ENCODE results near the gene CELA3A. TPM values are rescaled to one million over a fixed set of nuclear protein-coding genes. Genes with fewer than 3 reads are reported as not detected.

CELA3A gene
- total RNA-seq, 2 experiments from 2014 or later, result not detected

DNA sequence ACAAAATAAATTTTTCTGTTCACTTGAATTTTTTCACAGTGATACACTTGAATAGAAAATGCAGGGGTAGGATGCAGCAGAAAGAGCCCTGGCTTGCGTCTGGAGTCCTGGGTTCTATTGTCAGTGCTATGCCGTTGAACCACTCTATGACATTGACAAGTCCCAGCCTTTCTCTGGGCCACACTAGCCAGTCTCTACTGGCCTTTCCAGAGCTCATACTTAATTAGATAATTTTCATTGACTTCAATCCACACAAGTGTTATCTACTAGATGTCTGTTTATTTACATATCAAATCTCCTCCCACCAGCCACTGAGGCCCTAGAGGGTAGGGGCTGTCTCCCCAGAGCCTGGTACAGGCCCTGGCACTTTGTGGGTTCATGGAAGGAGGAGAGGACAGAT is 40.1 kb upstream of the CELA3A start:
- no peaks in the 10 kb centered on the region for H3K79me2 ChIP-seq (ENCODE audit: insufficient read depth, low read depth, low read length)
- H3K27ac ChIP-seq (ENCODE audit: low read depth, low read length, poor library complexity, severe bottlenecking), result no peak overlapping the region
- H2AFZ ChIP-seq (ENCODE audit: low read length), result no peak overlapping the region
- intact Hi-C loops (cut with micrococcal nuclease; ENCODE audit: unreplicated experiment), result loop anchor here (5.0 to 10.0 kb wide), 2 partner anchors 117 to 304 kb away; no protein-coding TSS in a partner anchor
- no peaks in the 10 kb centered on the region for H3K4me1 ChIP-seq (ENCODE audit: insufficient read depth, low read length, poor library complexity, severe bottlenecking)
- H3K4me3 ChIP-seq (ENCODE audit: low read depth, low read length, poor library complexity, severe bottlenecking), result no peak overlapping the region
- no peak for DNase-seq (ENCODE audit: low spot score)
- CTCF ChIA-PET (ENCODE audit: unreplicated experiment), result no interaction called here
- no peaks in the 10 kb centered on the region for H4K20me1 ChIP-seq (ENCODE audit: insufficient read depth, low read length)
- H3K9me2 ChIP-seq (ENCODE audit: insufficient read depth, low read length), result no peaks in the 10 kb centered on the region
- no peaks in the 10 kb centered on the region for H3K36me3 ChIP-seq (ENCODE audit: insufficient read depth, low read length)
- TF ChIP-seq, protein P1, sequence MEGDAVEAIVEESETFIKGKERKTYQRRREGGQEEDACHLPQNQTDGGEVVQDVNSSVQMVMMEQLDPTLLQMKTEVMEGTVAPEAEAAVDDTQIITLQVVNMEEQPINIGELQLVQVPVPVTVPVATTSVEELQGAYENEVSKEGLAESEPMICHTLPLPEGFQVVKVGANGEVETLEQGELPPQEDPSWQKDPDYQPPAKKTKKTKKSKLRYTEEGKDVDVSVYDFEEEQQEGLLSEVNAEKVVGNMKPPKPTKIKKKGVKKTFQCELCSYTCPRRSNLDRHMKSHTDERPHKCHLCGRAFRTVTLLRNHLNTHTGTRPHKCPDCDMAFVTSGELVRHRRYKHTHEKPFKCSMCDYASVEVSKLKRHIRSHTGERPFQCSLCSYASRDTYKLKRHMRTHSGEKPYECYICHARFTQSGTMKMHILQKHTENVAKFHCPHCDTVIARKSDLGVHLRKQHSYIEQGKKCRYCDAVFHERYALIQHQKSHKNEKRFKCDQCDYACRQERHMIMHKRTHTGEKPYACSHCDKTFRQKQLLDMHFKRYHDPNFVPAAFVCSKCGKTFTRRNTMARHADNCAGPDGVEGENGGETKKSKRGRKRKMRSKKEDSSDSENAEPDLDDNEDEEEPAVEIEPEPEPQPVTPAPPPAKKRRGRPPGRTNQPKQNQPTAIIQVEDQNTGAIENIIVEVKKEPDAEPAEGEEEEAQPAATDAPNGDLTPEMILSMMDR (conservative IDR thresholded peaks at IDR 0.05; ENCODE audit: low read length), result no peak
- TF ChIP-seq EZH2phosphoT487 (IDR thresholded peaks at IDR 0.05; ENCODE audit: borderline replicate concordance, low read depth, low read length), result no peak
- BruUV-seq (replicated peaks), result no TSS peak
- POLR2A ChIA-PET, result no interaction called here
- no peak overlapping the region for H3K4me2 ChIP-seq (ENCODE audit: low read length)
- H3K9me3 ChIP-seq (ENCODE audit: low read length), result no peaks in the 10 kb centered on the region

DNA sequence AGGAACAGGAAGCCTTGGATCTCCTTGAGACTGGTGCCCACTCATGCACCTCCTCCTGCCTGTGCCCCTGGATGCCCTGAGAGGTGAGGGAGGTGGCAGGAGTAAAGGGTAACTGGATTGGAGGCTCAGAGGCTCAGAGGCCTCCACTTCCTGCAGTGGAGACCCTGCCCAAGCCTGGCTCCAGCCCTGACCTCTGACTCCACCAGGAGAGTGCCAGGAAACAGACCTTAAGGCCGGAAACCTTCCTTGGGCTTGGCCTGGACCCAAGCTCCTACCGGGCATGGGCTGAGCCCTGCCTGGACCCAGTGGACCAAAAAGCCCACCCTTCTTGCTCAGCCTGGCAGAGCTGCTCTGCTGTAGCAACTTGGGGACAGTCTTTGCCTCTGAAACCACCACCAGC is 39.7 kb upstream of the CELA3A start:
- no peak for DNase-seq (ENCODE audit: low spot score)
- H3K4me2 ChIP-seq (ENCODE audit: low read length), result no peak overlapping the region
- no peak overlapping the region for H3K27ac ChIP-seq (ENCODE audit: low read depth, low read length, poor library complexity, severe bottlenecking)
- H4K20me1 ChIP-seq (ENCODE audit: insufficient read depth, low read length), result no peaks in the 10 kb centered on the region
- H3K4me3 ChIP-seq (ENCODE audit: low read depth, low read length, poor library complexity, severe bottlenecking), result no peak overlapping the region
- ChIA-PET CTCF (ENCODE audit: unreplicated experiment) (no interaction called here), POLR2A (no interaction called here)
- BruUV-seq (replicated peaks), result no TSS peak
- intact Hi-C loops (cut with micrococcal nuclease; ENCODE audit: unreplicated experiment), result loop anchor here (5.0 to 10.0 kb wide), 2 partner anchors 117 to 304 kb away; no protein-coding TSS in a partner anchor
- H3K9me3 ChIP-seq (ENCODE audit: low read length), result no peaks in the 10 kb centered on the region
- H3K36me3 ChIP-seq (ENCODE audit: insufficient read depth, low read length), result no peaks in the 10 kb centered on the region
- H2AFZ ChIP-seq (ENCODE audit: low read length), result no peak overlapping the region
- TF ChIP-seq, protein P1 (conservative IDR thresholded peaks at IDR 0.05; ENCODE audit: low read length), result no peak
- no peak for TF ChIP-seq EZH2phosphoT487 (IDR thresholded peaks at IDR 0.05; ENCODE audit: borderline replicate concordance, low read depth, low read length)
- no peaks in the 10 kb centered on the region for H3K4me1 ChIP-seq (ENCODE audit: insufficient read depth, low read length, poor library complexity, severe bottlenecking)
- no peaks in the 10 kb centered on the region for H3K79me2 ChIP-seq (ENCODE audit: insufficient read depth, low read depth, low read length)
- H3K9me2 ChIP-seq (ENCODE audit: insufficient read depth, low read length), result no peaks in the 10 kb centered on the region

DNA sequence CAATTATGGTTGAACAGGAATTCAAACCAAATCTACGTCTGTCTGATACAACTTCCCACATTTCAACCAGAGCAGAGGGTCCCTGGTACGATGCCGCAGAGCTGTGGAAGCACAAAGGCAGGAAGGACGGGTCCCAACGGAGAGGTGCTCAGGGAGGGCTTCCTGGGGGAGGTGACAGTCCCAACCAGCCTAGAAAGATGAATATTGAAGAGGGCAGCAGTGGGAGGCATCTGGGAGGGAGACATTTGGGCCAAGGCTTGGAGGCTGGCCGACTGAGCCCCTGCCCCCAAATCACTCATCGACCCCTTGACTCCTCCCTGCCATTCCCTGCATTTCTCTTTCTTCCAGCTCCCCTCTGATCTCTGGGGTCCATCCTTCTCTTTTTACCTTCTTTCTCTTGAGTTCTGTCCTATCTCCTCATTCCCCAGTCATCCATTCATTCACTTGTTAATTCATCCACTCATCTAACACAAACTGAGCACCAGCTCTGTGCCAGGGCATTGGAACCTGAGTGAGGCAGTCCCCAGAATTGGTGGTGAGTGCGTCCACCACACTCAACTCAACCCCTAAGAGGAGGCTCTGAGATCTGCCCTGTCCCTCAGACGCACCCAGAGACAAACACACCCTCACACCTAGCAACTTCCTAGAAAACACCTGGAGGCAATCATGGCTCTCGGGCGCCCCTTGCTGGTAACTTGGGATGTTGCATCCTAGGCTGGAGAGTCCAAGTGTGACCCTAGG is 37.8 kb upstream of the CELA3A start:
- POLR2A ChIA-PET, result interaction anchor here (0.7 kb wide), 1 partner anchor 494 kb away, joined by 7 read pairs; no protein-coding TSS in a partner anchor
- TF ChIP-seq EZH2phosphoT487 (IDR thresholded peaks at IDR 0.05; ENCODE audit: borderline replicate concordance, low read depth, low read length), result no peak
- TF ChIP-seq, protein P1 (conservative IDR thresholded peaks at IDR 0.05; ENCODE audit: low read length), result peak; percentile 93
- Histone ChIP-seq H2AFZ (ENCODE audit: low read length) (no peak overlapping the region), H3K9me2 (ENCODE audit: insufficient read depth, low read length) (no peaks in the 10 kb centered on the region), H3K36me3 (ENCODE audit: insufficient read depth, low read length) (no peaks in the 10 kb centered on the region), H3K27ac (ENCODE audit: low read depth, low read length, poor library complexity, severe bottlenecking) (no peak overlapping the region), H4K20me1 (ENCODE audit: insufficient read depth, low read length) (no peaks in the 10 kb centered on the region), H3K4me2 (ENCODE audit: low read length) (no peak overlapping the region), H3K4me1 (ENCODE audit: insufficient read depth, low read length, poor library complexity, severe bottlenecking) (no peaks in the 10 kb centered on the region), H3K9me3 (ENCODE audit: low read length) (no peaks in the 10 kb centered on the region), H3K4me3 (ENCODE audit: low read depth, low read length, poor library complexity, severe bottlenecking) (no peak overlapping the region), H3K79me2 (ENCODE audit: insufficient read depth, low read depth, low read length) (no peaks in the 10 kb centered on the region)
- CTCF ChIA-PET (ENCODE audit: unreplicated experiment), result no interaction called here
- peak; percentile 70 for DNase-seq (ENCODE audit: low spot score)
- no TSS peak for BruUV-seq (replicated peaks)
- intact Hi-C loops (cut with micrococcal nuclease; ENCODE audit: unreplicated experiment), result loop anchor here (1.0 to 10.0 kb wide), 4 partner anchors 119 to 306 kb away; partner anchors contain the start of gene USP48
